NT2/D1 (cell line): Measurements from ENCODE around the gene MFGE8.
"Not testable (repeated sequence)": the region's sequence is repeated elsewhere in the genome, so short reads cannot be mapped to it uniquely, and the experiment has no call there.

Experiments
- DNase-seq: peaks from one replicate; pipeline ENCODE4 v3.0.0-alpha.2; 2011; ENCODE audit warnings: low read depth, low spot score
- H3K27me3 ChIP-seq: 2 replicates; pipeline ENCODE4 v1.6.0; 2011; ENCODE audit warnings: mild to moderate bottlenecking; ENCODE audit not compliant: insufficient read length, insufficient read depth
- H3K36me3 ChIP-seq: 2 replicates; pipeline ENCODE4 v1.6.1; 2011; ENCODE audit warnings: mild to moderate bottlenecking, low read length, mixed read lengths; ENCODE audit not compliant: insufficient read depth, insufficient read length
- H3K4me1 ChIP-seq: 2 replicates; pipeline ENCODE4 v1.5.1; 2011; ENCODE audit not compliant: insufficient read depth, insufficient read length
- H3K4me3 ChIP-seq: 2 replicates; pipeline ENCODE4 v1.5.1; 2011; ENCODE audit warnings: low read depth; ENCODE audit not compliant: insufficient read length
- H3K9ac ChIP-seq: 2 replicates; pipeline ENCODE4 v1.6.0; 2011; ENCODE audit warnings: low read depth; ENCODE audit not compliant: insufficient read length
- H3K9me3 ChIP-seq: 2 replicates; pipeline ENCODE4 v1.5.1; 2011; ENCODE audit warnings: mild to moderate bottlenecking, low read length; ENCODE audit not compliant: insufficient read depth
- SUZ12 ChIP-seq: IDR thresholded peaks from 2 replicates; pipeline ENCODE4 v1.6.1; 2011; ENCODE audit not compliant: insufficient read length, insufficient read depth; ENCODE audit errors: extremely low read depth
- YY1 ChIP-seq: IDR thresholded peaks from 2 replicates; pipeline ENCODE4 v1.6.1; 2011; ENCODE audit not compliant: insufficient read length, insufficient read depth
- ZNF274 ChIP-seq: IDR thresholded peaks from 2 replicates; pipeline ENCODE4 v1.6.1; 2011; ENCODE audit warnings: mild to moderate bottlenecking, low read depth, low read length

MFGE8 gene

DNA sequence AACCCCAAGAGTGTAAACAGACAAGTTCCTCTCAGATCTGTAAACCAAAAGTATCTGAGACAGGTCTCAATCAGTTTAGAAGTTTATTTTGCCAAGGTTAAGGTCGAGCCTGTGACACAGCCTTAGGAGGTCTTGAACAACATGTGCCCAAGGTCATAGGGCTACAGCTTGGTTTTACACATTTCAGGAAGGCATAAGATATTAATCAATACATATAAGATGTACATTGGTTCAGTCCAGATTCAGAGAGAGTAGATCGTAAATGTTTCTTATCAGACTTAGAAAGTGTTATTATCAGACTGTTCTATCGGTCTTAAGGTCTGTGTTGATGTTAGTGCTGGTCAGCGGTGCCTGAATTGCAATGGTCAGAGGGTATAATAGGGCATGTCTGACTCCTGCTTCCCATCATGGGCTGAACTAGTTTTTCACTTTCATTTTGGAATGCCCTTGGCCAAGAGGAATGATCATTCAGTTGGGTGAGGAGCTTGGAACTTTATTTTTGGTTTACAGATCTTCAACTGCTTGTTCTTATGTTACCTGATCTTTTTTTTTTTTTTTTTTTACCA, 27.0 kb upstream of the MFGE8 start:
- TF ChIP-seq YY1 (no peak), SUZ12 (no peak)
- H3K9me3 ChIP-seq, result peaks cover 3% of the 10 kb centered on the region; the same call in 1 of the 2 replicates
- no peaks in the 10 kb centered on the region for H3K27me3 ChIP-seq
- DNase-seq, result no peak
- no peak overlapping the region for H3K9ac ChIP-seq
- H3K4me1 ChIP-seq, result no peaks in the 10 kb centered on the region
- no peak overlapping the region for H3K4me3 ChIP-seq
- no peaks in the 10 kb centered on the region for H3K36me3 ChIP-seq

DNA sequence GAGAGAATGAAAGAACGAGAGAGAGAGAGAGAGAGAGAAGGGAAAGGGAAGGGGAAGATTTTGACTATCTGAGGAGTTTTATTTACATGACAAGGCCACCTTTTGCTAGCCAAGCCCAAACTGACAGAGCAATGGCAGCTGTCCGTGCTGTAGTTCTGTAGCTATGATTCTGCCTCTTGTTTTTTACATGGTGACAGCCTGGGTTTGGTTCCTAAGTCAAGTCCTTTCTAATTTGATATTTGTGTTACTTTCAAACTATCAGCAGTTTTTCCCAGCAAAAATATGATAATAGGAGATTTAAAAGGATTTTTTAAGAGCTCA, 26.3 kb upstream of the MFGE8 start:
- H3K36me3 ChIP-seq, result no peaks in the 10 kb centered on the region

DNA sequence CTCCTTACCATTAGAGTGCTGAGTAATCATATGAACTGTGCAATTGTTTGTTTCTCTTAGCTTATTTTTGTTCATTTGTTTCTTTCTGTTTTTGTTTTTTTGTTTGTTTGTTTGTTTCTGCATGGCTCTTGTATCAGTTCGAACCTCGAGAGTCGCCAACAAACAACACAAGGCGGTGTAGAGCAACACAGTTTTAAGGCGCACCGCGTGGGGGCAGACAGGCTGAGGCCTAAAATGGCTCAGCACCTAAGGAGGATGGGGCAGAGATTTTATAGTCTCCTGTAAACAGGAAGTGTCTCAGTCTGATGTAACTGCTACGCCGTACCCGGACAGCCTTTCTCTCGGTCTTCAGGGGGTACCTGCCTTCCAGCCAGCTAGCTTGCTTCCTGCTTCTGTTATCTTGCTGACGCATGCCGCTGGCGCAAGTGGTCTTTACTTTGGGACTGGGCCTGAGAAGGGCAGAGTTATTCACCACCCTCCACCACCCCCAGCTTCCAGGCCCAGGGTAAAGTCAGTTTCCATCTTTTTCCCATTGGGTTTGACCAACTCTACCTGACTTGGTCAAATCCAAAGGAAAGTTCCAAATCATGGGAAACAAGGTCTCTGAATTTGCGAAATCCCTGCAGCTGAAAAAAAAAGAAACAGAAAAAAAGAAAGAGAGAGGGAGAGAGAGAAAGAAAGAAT, 25.8 kb upstream of the MFGE8 start:
- no peak for DNase-seq
- H3K4me1 ChIP-seq, result no peaks in the 10 kb centered on the region

More for the DNA sequence above, 26.3 kb upstream of the MFGE8 start:
- no peak for DNase-seq
- no peak for TF ChIP-seq SUZ12
- no peak overlapping the region for H3K4me3 ChIP-seq
- H3K27me3 ChIP-seq, result no peaks in the 10 kb centered on the region
- H3K4me1 ChIP-seq, result no peaks in the 10 kb centered on the region
- H3K9ac ChIP-seq, result no peak overlapping the region
- peaks cover 4% of the 10 kb centered on the region; the same call in 1 of the 2 replicates for H3K9me3 ChIP-seq

DNA sequence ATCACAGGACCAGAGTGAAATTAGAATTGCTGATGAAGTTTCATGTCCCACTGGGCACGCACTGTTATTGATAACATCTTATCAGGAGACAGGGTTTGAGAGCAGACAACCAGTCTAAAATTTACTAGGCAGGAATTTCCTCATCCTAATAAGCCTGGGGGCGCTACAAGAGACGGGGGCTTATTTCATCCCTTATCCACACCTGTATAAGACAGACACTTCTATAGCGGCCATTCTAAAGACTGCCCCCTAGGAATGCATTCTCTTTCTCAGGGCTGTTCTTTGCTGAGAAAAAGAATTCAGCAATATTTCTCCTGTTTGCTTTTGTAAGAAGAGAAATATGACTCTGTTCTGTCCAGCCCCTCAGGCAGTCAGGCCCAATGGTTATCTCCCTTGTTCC, 21.3 kb upstream of the MFGE8 start:
- not testable (repeated sequence) for H3K36me3 ChIP-seq, H3K9ac ChIP-seq, H3K27me3 ChIP-seq, H3K4me3 ChIP-seq, DNase-seq, H3K4me1 ChIP-seq
- H3K9me3 ChIP-seq, result peaks cover 11% of the 10 kb centered on the region; the same call in 1 of the 2 replicates

More for the DNA sequence above, 25.8 kb upstream of the MFGE8 start:
- Histone ChIP-seq H3K27me3 (no peaks in the 10 kb centered on the region), H3K4me3 (no peak overlapping the region), H3K9me3 (peaks cover 9% of the 10 kb centered on the region; the same call in 1 of the 2 replicates), H3K36me3 (no peaks in the 10 kb centered on the region), H3K9ac (no peak overlapping the region)
- TF ChIP-seq YY1 (no peak), SUZ12 (no peak), ZNF274 (no peak)

DNA sequence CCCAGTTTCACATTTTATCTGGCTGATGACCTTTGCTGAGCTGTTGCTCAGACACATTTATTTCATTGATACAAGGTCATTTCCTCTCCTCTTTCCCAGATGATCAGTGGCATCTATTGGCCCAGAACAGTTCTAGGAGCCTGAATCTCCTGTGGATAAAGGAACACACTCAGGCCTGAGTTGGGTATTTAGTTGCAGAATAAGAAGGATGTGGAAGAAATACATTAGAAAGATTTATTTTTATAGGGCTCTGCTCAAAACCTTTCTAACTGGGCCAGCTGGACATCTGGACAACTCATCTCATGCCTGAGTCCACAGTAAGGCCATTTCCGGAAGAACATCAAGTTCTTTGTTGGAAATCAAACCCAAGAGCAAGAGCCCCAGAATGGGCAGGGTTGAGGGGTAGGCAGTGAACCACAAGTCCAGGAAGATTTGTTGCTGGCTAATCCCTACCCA, 19.7 kb upstream of the MFGE8 start:
- H3K9me3 ChIP-seq, result peaks cover 20% of the 10 kb centered on the region
- no peaks in the 10 kb centered on the region for H3K36me3 ChIP-seq
- H3K4me3 ChIP-seq, result no peak overlapping the region
- H3K9ac ChIP-seq, result no peak overlapping the region
- H3K4me1 ChIP-seq, result no peaks in the 10 kb centered on the region
- TF ChIP-seq SUZ12, result no peak
- TF ChIP-seq ZNF274, result no peak
- TF ChIP-seq YY1, result no peak
- DNase-seq, result no peak
- H3K27me3 ChIP-seq, result no peaks in the 10 kb centered on the region

DNA sequence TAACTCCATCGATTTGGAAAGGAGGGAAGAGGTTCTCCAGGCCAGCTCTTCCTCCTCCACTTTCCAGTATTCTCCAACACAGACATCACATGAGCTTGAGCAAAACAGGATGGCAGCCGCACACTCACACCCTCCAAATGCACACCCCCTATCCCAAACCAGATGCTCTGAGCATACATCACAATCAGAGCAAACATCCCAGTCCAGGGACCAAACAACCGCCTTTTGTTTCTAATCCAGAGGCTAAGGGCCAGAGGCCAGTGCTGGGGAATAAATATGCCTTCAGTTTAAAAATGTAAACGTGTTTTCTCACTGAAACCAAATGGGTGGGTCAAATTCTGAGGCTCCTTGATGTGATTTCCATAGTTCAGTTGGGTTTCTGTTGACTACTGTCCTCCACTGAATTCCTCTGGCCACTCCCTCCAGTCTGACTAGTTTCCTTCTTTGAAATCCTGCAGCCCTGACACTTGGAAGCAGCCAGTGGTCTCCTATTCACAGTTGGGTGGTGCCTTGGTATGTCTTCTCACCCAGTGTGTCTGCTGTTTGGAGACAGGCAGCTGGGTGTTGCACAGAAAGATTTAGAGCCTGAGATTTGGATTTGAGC, 19.2 kb upstream of the MFGE8 start:
- DNase-seq, result no peak
- Histone ChIP-seq H3K27me3 (no peaks in the 10 kb centered on the region), H3K9ac (no peak overlapping the region), H3K36me3 (no peaks in the 10 kb centered on the region), H3K4me3 (no peak overlapping the region), H3K9me3 (peaks cover 21% of the 10 kb centered on the region), H3K4me1 (no peaks in the 10 kb centered on the region)
- TF ChIP-seq ZNF274 (no peak), YY1 (no peak), SUZ12 (no peak)

DNA sequence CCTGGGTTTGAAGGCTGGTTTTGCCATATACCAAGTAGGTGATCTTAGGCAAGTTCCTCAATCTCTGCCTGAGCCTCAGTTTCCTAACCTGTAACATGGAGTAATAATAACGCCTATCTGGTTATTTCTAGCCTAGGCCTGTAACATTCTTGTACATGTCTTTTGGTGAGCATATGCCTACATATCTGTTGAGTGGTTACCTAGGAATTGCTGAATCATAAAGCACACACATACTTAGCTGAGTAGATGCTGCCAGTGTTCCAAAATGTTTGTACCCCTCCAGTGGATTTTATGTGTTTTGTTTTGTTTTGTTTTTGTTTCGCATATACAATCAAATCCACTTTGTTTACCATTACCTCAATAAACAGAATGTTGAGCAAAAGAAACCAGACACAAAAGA, 17.4 kb upstream of the MFGE8 start:
- DNase-seq, result no peak
- Histone ChIP-seq H3K9me3 (peaks cover 21% of the 10 kb centered on the region), H3K36me3 (no peaks in the 10 kb centered on the region), H3K4me1 (no peaks in the 10 kb centered on the region), H3K4me3 (no peak overlapping the region), H3K27me3 (no peaks in the 10 kb centered on the region), H3K9ac (no peak overlapping the region)
- TF ChIP-seq YY1 (no peak), ZNF274 (no peak), SUZ12 (no peak)

DNA sequence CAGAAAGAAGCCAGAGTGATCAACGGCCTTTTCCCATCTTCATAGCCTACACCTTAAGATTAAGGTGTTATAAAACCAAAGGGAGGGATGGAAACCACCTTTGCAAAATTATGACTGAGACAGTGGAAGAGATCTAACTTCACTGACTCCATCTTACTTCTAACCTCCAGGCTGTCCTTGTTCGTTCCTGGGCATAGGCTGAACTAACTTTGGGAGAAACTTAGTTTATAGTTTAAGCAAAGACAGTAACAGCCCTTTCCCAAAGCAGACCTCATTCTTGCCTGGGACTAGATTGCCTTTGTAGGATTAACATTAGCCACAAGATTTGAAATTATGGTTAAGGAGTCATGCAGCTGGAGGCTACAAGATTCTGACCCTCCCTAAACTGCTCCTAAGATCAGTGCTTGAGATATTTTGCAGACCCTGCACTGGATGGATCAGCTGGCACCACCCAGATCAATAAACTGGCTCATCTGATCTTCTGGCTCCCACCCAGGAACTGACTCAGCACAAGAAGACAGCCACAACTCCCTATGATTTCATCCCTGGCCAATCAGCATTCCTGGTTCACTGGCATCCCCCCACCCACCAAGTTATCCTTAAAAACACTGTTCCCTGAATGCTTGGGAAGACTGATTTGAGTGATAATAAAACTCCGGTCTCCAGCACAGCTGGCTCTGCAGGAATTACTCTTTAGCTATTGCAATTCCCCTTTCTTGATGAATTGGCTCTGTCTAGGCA, 16.3 kb upstream of the MFGE8 start:
- H3K9me3 ChIP-seq, result peaks cover 21% of the 10 kb centered on the region
- not testable (repeated sequence) for H3K9ac ChIP-seq, H3K27me3 ChIP-seq, DNase-seq, H3K36me3 ChIP-seq, H3K4me3 ChIP-seq, H3K4me1 ChIP-seq

DNA sequence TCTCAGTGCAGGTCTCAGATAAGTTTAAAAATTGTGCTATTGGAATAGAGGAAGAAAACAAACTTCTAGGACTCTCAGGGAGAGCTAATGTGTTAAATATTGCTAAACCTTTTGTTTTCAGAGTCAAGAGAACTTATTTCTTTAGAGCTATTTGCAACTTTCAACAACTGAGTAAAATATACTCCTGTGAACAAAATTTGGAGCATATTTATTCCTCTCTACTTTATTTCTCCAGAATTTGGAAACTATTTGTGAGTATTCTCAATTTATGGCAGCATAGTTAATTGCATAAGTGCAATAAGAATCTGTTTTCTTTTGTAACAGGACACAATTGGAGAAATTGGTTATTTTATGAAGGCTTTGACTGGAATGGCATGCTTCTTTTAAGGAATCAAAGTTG, 15.0 kb upstream of the MFGE8 start:
- H3K4me3 ChIP-seq, H3K4me1 ChIP-seq, DNase-seq, H3K9ac ChIP-seq, H3K36me3 ChIP-seq, H3K9me3 ChIP-seq, H3K27me3 ChIP-seq: not testable (repeated sequence)

DNA sequence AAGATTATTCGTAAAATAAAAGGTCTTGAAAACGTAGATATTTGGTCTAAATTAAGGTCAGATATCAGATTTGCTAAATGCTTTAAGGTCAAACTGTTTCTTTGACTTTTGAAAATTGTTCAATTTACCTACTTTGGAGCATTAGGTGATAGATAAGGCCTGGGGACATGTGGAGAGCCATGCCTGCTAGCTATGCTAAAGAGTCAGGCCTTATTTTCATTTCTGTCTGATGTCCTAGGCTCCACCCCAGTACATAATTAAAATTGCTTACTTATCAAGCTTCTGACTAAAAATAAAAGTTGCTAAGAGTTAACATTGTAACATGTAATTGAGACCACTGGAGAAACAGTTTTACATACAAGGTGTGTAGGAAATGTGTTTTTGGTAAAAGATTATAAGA, 12.5 kb upstream of the MFGE8 start:
- DNase-seq, H3K9me3 ChIP-seq, H3K36me3 ChIP-seq, H3K9ac ChIP-seq, H3K4me3 ChIP-seq, H3K4me1 ChIP-seq, H3K27me3 ChIP-seq: not testable (repeated sequence)
